A673 (cell line): Measurements from ENCODE around the gene CKAP4.

Experiments used
- CTCF ChIP-seq: fragments of 300-800, 200-600 bp; sonication (generic); conservative IDR thresholded peaks from 2 replicates; pipeline ENCODE4 v1.5.1; 2017; ENCODE audit warnings: low read depth, mild to moderate bottlenecking, antibody characterized with exemption, low read length, moderate library complexity, mixed read lengths
- EZH2 ChIP-seq: fragments of 200-600 bp; sonication (generic); IDR thresholded peaks from 2 replicates; pipeline ENCODE4 v1.6.1; 2017; ENCODE audit warnings: borderline replicate concordance, low read depth, mild to moderate bottlenecking, mixed read lengths, antibody characterized with exemption, low read length; ENCODE audit not compliant: poor library complexity, severe bottlenecking

GRCh38 chr12:106190581-106190980 lies 57.2 kb downstream of the CKAP4 start:
- TF ChIP-seq CTCF (no peak), EZH2 (no peak)
